GM21526 (cell line): Measurements from ENCODE around the gene NDUFA3.

Experiments used
- ATAC-seq: cut with Tn5 transposase; IDR thresholded peaks from one replicate; pipeline ENCODE4 v1.9.1; 2021; ENCODE audit warnings: moderate library complexity; ENCODE audit not compliant: unreplicated experiment, low FRiP score

NDUFA3 gene

DNA sequence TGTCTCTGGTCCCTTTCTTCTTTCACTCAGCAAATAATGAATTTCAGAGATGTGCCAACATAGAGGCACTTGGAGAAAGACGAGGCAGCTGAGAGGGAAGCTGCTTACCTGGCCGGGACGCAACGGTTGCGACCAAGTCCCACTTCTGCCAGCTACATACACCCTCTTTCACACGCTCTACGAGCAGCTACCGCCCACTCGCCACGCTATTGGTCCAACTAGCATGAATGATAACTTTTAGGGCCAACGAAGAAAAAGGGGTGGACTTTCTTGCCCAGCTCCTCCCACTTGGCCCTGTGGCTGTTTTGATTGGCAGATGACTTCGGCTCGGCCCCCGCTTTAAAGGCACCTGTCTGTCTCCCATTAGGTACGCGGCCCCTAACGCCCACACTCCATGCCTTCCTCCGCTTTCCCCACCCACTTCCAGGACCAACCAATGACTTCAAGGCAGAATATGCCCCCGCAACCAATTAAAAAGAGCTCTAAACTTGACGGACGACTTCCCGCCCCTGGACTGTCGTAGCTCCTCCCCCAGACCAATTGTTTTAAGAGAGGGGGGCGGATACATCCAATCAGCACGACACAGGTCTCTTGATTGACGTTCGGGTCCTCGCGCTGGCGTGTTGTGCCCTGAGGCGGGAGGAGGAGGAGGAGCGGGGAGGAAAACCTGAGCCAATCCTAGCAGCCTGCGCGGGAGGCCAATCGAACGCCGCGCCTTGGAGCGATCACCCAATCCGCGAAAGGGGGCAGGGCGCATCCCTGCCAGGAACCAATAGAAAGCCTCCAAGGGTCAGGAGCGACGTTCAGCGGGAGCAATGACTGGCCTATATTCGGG lies 34.4 kb downstream of the NDUFA3 start:
- peak; percentile 70 for ATAC-seq

DNA sequence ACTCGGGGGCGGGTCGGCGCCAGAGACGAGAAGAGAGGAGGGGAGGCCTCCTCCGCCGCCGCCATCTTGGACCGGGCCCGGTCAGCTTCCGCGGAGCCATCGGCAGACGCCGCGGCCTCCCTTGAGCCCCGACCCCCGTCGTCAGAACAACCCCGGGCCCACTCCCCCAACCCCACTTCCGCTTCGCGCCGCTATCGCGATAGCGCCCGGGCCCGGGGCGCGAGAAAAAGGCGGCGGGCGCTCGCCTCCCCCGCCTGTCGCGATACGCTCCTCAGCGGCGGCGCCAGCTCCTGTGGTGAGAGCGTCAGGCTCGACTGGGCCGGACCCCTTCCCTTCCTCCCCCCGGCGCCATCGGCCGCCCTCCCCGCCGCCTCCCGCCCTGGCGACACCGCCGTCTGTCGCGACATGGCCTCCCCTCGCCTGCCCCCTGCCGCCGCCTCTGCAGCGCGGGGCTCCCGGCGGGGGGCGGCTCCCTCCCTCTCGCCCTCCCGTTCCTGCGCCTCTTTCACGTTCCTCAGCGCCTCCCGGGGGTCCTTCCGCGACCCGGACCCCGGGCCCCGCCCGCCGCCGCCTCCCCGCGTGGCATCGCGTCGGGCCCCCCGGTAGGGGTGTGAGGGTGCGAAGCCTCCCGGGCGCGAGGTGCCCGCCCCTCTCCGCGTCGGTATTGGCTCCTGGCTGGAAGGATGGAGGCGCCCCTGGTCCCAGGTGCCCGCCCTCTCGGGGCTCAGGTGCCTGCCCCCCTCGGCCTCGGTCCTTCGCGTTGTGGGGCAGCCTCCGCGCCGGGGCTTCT lies 35.2 kb downstream of the NDUFA3 start, which contains the start of gene CNOT3:
Gene CNOT3, plus strand, starts transcription at position 64 of the 790 bp plus-strand sequence. CDS start 5,217 bp downstream, outside the sequence.
- no peak for ATAC-seq

DNA sequence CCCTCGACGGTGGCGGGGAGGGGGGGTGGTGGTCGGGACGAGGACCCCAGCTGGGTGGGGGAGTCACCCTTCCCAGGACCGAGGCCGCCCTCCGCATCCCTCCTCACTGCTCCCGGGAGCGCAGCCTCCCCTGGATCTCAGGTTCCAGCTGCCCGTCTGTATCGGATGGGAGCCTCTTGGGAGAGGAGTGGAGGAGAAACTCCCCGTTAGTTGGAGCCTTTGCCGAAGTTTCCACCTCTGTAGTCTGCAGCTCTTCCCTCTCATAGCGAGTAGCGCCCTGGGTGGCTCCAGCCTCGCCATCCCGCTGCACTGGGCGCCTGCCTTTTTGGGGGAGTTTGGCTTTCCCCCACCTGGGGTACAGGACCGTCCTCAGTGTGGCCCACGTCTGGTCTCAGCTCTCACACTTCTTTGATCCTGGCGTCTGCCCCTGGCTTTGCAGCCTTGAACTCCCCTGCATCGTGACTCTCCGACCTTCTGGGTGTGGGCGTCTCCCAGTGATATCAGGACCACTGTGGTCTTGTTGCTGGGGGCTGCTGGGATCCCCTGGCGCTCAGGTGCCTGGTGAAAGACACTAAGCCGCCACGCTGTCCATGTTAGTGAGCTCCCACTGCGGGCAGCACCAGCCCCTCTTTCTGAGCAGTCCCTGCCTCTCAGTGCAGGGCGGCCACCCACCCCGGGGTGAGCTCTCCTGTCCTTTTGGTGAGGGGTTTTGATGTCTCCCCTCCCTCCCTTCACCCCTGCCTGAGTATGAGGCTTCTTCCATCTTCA lies 36.0 kb downstream of the NDUFA3 start:
- ATAC-seq = no peak

DNA sequence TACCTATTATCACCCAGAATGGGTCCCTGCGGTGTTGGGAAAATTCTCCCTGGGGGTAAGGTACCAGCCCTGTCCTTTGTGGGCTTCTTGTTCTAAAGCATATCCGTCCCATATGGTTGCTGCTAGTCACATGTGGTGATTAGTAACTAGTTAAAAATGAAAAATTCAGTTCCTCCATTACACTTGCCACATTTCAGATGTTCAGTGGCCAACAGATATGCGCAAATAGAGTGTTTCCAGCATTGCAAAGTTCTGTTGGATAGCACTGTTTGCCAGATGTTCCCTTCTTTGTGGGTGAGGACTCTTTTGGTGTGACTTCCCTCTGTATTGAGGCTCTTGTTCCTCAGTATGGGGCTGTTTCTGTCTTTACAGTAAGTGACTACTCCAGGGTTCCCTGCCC lies 38.7 kb downstream of the NDUFA3 start:
- no peak for ATAC-seq

DNA sequence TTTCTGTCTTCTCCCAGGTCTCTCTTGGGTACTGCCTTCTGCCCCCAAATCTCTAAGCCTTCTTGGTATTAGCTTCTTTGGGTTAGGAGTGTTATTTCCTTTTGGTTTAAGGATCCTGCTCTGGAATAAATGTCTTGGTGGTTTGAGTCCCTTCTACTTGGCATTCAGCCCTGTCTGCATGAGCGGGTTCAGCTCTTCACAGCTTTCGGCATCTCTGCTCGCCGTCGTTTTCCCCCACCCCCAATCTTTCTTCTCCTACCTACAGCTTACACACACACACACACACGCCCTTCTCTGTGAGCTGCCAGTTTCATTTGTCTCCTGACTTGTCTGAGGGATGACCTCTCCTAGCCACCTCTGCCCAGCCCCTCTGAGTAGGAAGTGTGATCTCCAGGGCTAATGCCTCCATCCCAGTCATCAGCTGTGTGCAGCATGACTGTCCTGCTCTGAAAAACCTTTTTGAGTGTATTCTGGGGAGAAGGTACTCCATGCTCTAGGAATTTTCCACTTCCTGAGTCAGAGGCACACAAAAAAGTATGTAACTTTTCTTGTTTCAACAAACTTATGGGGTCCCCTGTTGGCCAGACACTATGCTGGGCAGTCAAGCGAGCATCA lies 39.6 kb downstream of the NDUFA3 start:
- ATAC-seq = no peak

DNA sequence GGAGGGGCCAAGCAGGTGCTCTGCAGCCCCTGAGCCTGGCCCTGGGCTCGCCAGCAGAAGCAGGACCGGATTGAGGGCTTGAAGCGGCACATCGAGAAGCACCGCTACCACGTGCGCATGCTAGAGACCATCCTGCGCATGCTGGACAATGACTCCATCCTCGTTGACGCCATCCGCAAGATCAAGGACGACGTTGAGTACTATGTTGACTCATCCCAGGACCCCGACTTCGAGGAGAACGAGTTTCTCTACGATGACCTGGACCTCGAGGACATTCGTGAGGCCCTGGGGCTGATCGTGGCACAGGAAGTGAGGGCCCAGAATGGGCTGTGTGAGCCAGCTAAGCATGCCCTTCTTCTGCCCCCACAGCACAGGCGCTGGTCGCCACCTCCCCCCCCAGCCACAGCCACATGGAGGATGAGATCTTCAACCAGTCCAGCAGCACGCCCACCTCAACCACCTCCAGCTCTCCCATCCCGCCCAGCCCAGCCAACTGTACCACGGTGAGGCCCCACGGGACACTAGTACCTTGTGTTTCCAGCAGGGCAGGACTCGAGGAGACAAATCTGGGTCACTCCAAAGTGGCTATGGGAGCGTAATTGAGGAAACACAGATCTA lies 43.0 kb downstream of the NDUFA3 start:
- ATAC-seq = no peak

DNA sequence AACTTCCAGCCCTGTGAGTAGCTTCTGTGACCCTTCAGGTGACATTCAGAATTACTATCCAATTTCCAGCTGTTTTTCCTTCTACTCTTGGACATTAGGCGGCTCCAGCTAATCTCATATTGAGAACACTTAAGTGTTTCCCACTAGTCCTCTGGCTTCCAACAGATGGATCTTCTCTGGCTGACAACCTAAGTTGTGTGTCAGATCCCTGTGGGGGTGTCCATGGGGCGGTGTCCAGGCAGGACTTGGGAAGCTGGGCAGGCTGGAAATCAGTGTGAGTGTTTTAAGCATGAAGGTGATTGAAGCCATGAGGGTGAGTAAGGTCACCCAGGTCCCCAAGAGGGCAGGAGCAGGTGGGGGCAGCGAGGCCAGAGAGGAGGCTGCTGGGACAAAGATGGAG lies 45.0 kb downstream of the NDUFA3 start:
- ATAC-seq = no peak

DNA sequence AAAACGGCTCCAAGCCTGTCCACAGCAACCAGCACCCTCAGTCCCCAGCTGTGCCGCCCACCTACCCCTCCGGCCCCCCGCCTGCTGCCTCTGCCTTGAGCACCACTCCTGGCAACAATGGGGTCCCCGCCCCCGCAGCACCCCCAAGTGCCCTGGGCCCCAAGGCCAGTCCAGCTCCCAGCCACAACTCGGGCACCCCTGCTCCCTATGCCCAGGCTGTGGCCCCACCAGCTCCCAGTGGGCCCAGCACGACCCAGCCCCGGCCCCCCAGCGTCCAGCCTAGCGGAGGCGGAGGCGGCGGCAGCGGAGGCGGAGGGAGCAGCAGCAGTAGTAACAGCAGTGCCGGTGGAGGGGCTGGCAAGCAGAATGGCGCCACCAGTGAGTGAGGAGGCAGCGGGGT lies 45.5 kb downstream of the NDUFA3 start:
- ATAC-seq = no peak

DNA sequence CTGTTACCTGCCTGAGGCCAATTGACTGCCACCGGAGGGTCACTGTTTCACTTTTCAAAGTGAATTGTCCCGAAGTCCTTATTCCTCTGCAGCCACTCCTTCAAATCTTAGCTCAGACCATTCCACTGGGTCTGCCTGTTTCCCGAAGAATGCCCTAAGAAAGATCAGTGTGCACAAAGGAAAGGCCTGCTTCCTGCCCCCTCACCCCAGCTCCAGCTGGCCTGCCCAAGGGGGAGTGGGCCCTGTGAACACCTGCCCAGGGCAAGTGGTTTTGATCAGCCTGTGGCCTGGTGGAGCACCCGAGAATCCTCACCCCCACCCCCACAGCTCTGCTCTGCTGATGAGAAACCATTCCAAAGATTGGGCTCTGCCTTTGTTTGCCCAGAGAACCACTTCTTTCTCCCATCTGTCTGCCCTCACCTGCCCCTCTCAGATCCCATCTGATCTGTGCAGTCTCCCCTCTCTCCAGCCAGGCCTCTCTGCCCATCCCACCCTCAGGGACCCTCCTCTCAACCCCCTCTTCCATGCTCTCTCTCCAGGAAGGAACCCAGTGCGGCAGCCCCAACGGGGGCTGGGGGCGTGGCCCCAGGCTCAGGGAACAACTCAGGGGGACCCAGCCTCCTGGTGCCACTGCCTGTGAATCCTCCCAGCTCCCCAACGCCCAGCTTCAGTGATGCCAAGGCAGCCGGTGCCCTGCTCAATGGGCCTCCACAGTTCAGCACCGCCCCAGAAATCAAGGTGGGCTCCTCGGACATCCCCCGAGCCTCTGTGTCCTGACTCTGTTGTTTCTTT lies 46.6 kb downstream of the NDUFA3 start:
- no peak for ATAC-seq

DNA sequence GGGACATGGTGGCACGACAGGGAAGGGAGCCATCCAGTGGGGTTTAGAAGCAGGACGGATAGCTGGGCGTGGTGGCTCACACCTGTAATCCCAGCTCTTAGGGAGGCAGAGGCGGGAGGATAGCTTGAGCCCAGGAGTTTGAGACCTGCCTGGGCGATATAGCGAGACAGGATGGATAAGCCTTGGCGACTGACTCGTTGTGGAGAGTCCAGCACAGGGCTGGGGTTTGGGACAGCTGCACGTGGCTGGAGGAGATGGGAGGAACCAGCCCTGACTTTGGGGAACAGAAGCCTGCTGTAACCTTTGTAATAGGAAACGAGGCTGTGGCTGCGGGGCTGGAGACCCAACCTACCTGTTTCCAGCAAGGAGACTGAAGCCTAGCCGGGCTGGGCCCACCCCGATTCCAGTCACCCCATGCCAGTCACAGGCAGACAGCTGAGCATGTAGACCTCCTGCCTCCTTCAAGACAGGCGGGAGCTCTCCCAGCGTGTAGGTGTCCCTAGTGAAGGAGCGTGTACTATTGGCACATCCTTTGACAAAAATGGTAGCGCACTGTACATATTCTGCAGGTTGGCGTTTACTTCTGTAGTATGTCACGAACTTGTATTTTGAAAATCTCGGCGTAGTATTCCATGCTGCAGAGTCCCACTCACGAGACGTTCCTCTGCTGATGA lies 48.8 kb downstream of the NDUFA3 start:
- ATAC-seq = no peak

DNA sequence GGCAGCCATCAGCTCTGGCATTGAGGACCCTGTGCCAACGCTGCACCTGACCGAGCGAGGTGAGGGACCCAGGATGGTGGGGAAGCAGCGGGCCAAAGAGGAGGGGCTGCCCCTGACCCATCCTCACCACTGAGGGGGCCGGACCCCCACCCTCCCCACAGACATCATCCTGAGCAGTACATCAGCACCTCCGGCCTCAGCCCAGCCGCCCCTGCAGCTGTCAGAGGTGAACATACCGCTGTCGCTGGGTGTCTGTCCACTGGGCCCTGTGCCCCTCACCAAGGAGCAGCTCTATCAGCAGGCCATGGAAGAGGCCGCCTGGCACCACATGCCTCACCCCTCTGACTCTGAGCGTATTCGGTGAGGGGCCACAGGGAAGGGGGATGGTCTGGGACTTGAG lies 49.6 kb downstream of the NDUFA3 start:
- no peak for ATAC-seq

DNA sequence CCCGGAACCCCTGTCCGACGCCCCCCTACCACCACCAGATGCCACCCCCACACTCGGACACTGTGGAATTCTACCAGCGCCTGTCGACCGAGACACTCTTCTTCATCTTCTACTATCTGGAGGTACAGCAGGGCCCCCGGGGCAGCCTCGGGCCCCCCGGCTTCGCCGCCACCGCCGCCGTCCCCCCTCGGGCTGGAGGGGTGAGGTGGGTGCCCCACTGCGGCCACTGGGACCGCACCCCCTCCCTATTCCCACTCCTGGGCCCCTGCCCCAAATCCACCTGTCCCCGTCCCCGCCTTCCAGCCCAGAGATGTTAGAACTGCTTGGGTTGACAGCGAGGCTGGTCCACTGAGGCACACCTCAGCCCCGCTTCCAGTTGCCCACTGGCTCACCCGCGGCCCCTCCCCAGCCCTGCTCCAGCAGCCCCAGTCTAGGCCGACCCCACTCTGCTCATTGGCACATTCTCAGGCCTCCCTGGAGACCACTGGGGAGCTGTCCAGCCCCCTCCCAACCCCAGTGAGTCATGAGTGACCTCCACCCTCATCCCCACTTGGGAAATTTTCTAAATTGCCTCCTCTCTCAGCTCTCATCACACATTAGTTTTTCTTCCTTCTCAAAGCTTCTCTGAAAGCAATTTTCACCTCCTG lies 50.3 kb downstream of the NDUFA3 start:
- no peak for ATAC-seq

DNA sequence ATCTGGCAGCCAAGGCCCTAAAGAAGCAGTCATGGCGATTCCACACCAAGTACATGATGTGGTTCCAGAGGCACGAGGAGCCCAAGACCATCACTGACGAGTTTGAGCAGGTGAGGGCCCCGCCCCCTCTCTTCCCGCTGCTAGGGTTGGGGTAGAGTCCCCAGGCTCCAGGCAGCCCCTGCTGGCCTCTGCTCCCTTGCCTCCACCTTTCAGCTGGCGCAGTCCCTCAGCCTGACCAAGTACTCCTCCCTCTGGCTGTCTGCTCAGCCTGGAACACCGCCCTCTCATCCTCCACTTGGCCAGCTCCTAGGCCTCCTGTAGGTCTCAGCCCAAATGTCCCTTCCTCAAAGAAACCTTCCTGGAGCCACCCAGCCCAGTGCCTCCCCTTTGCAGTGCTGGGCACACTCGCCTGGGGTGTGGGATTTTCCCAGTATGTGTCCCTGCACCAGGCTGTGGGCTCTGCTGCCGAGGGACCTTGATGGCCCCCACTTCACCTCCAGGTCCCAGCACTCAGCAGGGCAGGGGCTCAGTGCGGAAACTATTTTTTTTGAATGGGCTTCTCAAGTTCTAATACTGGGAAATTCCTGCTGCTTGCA lies 51.2 kb downstream of the NDUFA3 start:
- ATAC-seq = no peak

DNA sequence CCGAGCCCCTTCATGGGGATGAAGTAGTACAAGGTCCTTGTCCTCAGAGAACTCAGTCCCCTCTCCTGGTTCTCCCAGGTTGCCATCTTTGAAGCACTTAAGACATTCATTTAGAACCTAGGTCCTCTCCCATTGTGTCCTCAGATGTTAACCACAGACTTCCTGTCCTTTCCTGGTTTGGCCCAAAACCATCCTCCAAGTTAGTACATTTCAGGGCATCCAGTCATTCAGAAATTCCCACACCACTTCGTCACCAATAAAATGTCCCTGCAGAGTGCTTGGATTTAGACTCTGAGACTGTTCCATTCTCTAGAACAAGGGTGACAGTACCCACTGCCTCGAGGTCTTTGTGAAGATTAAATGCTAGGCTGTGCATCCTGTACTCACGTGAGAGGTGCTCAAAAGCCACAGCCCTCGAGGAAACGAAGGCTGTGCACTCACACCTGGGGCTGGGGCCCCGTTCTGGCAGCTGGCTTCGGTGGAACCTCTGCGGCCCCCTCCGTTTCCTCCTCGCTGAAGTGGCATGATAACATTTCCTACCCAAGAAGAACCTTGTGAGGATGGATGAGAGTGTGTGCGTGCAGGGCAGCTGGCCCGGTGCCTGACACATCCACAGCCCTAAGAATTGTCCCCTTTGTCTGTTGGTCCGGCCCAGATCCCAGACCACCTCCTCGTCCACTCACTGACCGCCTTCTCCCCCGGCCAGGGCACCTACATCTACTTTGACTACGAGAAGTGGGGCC lies 52.1 kb downstream of the NDUFA3 start:
- ATAC-seq = no peak

DNA sequence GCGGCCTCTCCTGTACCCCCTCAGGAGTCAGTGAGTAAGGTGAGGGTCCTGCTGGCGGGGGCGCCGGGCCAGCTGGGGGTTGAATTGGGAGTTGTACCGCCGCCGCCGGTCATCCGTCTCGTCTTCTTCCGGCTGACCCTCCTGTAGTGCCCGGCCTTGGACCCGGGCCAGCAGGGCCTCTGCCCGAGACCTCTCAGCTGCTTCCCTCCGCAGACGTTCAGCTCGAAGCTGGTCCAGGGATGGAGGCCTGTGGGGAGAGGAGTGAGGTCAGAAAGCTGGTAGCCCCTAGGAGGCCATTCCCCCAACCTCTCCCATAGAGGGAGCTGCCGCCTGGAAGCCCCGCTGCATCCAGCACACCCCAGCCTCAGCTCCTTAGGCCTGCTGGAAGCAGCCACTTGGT lies 53.0 kb downstream of the NDUFA3 start:
- no peak for ATAC-seq

DNA sequence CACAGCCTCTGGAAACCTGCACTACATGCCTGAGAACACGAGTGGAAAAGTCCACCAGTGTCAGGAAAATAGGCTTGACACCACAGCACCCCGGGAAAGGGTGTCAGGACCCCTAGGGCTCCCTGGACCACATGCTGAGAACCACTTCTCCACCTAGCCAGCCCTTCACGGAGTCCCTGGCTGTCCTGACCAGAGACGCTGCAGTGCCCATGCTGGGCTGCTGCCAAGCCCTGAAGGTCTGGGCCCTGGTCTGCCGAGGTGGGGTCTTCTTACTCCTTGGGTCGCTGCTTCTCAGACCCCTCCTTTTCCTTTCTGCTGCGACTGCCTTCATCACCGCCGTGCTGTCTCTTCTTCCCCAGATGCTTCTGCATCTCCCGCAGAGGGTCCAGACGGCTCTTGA lies 53.8 kb downstream of the NDUFA3 start:
- ATAC-seq = no peak

DNA sequence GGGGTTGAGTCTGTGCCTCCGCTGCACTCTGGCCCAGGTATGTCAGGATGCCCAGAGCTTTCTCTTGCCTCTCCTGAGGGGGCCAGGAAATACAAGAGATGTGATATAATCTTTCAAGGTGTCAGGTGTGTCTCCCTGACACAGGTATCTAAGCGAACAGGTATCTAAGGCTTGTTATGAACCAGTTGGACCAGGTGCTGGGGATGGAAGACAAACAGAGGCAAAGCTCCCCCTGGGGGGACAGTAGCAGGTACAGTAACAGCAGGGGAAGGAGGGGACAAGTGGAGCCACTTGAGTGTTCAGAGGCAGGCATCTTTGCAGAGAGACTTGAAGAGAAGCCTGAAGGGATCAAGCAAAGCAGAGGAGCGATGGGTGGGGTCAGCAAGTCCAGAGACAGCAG lies 54.3 kb downstream of the NDUFA3 start:
- ATAC-seq = no peak
